HepG2 (cell line): ENCODE measurements around the gene PCGF2. TPM values are rescaled to one million over a fixed set of nuclear protein-coding genes. Genes with fewer than 3 reads are reported as not detected.

Experiments
- AHDC1 ChIP-seq: sonication (generic); formaldehyde crosslinking; IDR thresholded peaks from 2 replicates; pipeline ENCODE4 v1.5.1; 2020; ENCODE audit warnings: mild to moderate bottlenecking, missing genetic modification reagents, borderline replicate concordance
- ATM ChIP-seq: fragments of 450-650 bp; IDR thresholded peaks from 2 replicates; pipeline ENCODE4 v1.7.1; 2017; ENCODE audit warnings: mild to moderate bottlenecking, borderline replicate concordance
- ETV5 ChIP-seq: IDR thresholded peaks from 2 replicates; pipeline ENCODE4 v1.6.1; 2018; ENCODE audit warnings: missing biosample characterization, missing genetic modification reagents, inconsistent platforms, borderline replicate concordance
- FOXC1 ChIP-seq: sonication (generic); formaldehyde crosslinking; IDR thresholded peaks from 2 replicates; pipeline ENCODE4 v1.8.0; 2022; ENCODE audit warnings: mild to moderate bottlenecking, missing genetic modification reagents, borderline replicate concordance
- FOXK2 ChIP-seq: fragments of 450-650 bp; IDR thresholded peaks from 2 replicates; pipeline ENCODE4 v1.6.1; 2016
- HDAC2 ChIP-seq: sonication (generic); formaldehyde crosslinking; IDR thresholded peaks from 2 replicates; pipeline ENCODE4 v1.4.0; 2020; ENCODE audit warnings: missing genetic modification reagents
- HOMEZ ChIP-seq: IDR thresholded peaks from 2 replicates; pipeline ENCODE4 v1.6.1; 2016; ENCODE audit warnings: low read depth
- HOXA3 ChIP-seq: sonication (generic); formaldehyde crosslinking; IDR thresholded peaks from 2 replicates; pipeline ENCODE4 v1.5.0; 2020; ENCODE audit warnings: missing genetic modification reagents
- KLF11 ChIP-seq: IDR thresholded peaks from 2 replicates; pipeline ENCODE4 v1.6.1; 2016; ENCODE audit warnings: missing compliant biosample characterization
- MNT ChIP-seq: fragments of 450-650 bp; IDR thresholded peaks from 2 replicates; pipeline ENCODE4 v1.6.1; 2016
- NFKBIZ ChIP-seq: IDR thresholded peaks from 2 replicates; pipeline ENCODE4 v1.6.1; 2018; ENCODE audit warnings: missing genetic modification reagents, missing compliant biosample characterization
- PAX8 ChIP-seq: sonication (generic); formaldehyde crosslinking; IDR thresholded peaks from 2 replicates; pipeline ENCODE4 v1.8.0; 2022; ENCODE audit warnings: mild to moderate bottlenecking, missing genetic modification reagents, borderline replicate concordance
- RXRB ChIP-seq: IDR thresholded peaks from 2 replicates; pipeline ENCODE4 v1.6.1; 2016; ENCODE audit warnings: borderline replicate concordance, missing genetic modification reagents, missing compliant biosample characterization
- SMC3 ChIP-seq: IDR thresholded peaks from 2 replicates; pipeline ENCODE4 v1.6.1; 2011; ENCODE audit warnings: low read length, improper control_type of control experiment
- THAP8 ChIP-seq: sonication (generic); formaldehyde crosslinking; IDR thresholded peaks from 2 replicates; pipeline ENCODE4 v1.5.1; 2020; ENCODE audit warnings: missing genetic modification reagents, mild to moderate bottlenecking, borderline replicate concordance
- ZKSCAN1 ChIP-seq: fragments of 150-350 bp; IDR thresholded peaks from 2 replicates; pipeline ENCODE4 v1.6.1; 2014; ENCODE audit warnings: low read length
- ZNF3 ChIP-seq: IDR thresholded peaks from 2 replicates; pipeline ENCODE4 v1.7.0; 2017; ENCODE audit warnings: inconsistent platforms
- ZNF614 ChIP-seq: IDR thresholded peaks from 2 replicates; pipeline ENCODE4 v1.6.1; 2018; ENCODE audit warnings: missing biosample characterization, missing genetic modification reagents, inconsistent platforms, borderline replicate concordance
- ZNF652 ChIP-seq: IDR thresholded peaks from 2 replicates; pipeline ENCODE4 v1.6.1; 2016; ENCODE audit warnings: low read depth, borderline replicate concordance
- ZNF704 ChIP-seq: sonication (generic); formaldehyde crosslinking; IDR thresholded peaks from 2 replicates; pipeline ENCODE4 v1.8.1; 2023; ENCODE audit warnings: mild to moderate bottlenecking, inconsistent platforms, moderate library complexity, missing genetic modification reagents, borderline replicate concordance
- ZNF792 ChIP-seq: IDR thresholded peaks from 2 replicates; pipeline ENCODE4 v1.6.1; 2016
- polyA plus RNA-seq, 8 experiments: library from polyadenylated mRNA; depleted of rRNA in 3 of 8; stranded (reverse) in 7 of 8; unstranded in 1 of 8; fragments of >200 nt; fragmentation: Illumina TruSeq in 4 of 8; extraction: Trizol in 4 of 8; gene quantifications; 2 replicates each; pipeline versions ENCODE4 v1.2.1 to v1.2.3, GENCODE V29; 2011 to 2016; ENCODE audit warnings: low read depth in 4 of 8, missing spikeins in 1 of 8, mixed read lengths in 1 of 8; ENCODE audit not compliant: insufficient read depth in 1 of 8
- total RNA-seq, 5 experiments: library from RNA; depleted of rRNA; stranded (reverse); fragments of >200 nt; fragmentation: Illumina TruSeq; extraction: Trizol; gene quantifications; 2 replicates each; pipeline ENCODE4 v1.2.3, GENCODE V29; 2016; ENCODE audit warnings: low read depth in 1 of 5

Gene PCGF2
- total and polyA plus RNA-seq, 2 of the 13 experiments (the other 11 are each of a cell fraction or from before 2014, with no cell fraction given) = 11.6 to 29.4 TPM

- TF ChIP-seq HOMEZ (no peak), KLF11 (CRISPR knock-in tag) (no peak), ZNF652 (CRISPR knock-in tag) (no peak), ATM (no peak), ZNF792 (CRISPR knock-in tag) (0 out of 2 replicates have a peak, but pooled peaks have one; percentile 23), AHDC1 (CRISPR knock-in tag) (no peak), ETV5 (peak; percentile 40), MNT (no peak), ZKSCAN1 (no peak), SMC3 (no peak), FOXK2 (no peak), FOXC1 (peak; percentile 54; the same call in 1 of the 2 replicates), ZNF704 (no peak), RXRB (CRISPR knock-in tag) (peak; percentile 16; the same call in 1 of the 2 replicates), THAP8 (CRISPR knock-in tag) (no peak), PAX8 (CRISPR knock-in tag) (no peak), NFKBIZ (CRISPR knock-in tag) (no peak), ZNF3 (CRISPR knock-in tag) (no peak), HOXA3 (peak; percentile 57), HDAC2 (peak; percentile 27; the same call in 1 of the 2 replicates), ZNF614 (CRISPR knock-in tag) (0 out of 2 replicates have a peak, but pooled peaks have one; percentile 46)
These were observed 54.3 kb downstream of the PCGF2 start (continued) for GRCh38 chr17:38693700-38694329.
